Endodermal cell (in vitro differentiated cells): ENCODE data around the gene PSMC3. TPM values are rescaled to one million over a fixed set of nuclear protein-coding genes. Genes with fewer than 3 reads are reported as not detected.

Experiments
- DNase-seq: peaks from one replicate; pipeline ENCODE4 v3.0.0-alpha.2; 2017
- H3K27ac ChIP-seq: 2 replicates; pipeline ENCODE4 v1.5.1; 2013; ENCODE audit warnings: mild to moderate bottlenecking, low read depth, low read length, moderate library complexity
- H3K27me3 ChIP-seq: 2 replicates; pipeline ENCODE4 v1.6.1; 2013; ENCODE audit warnings: mild to moderate bottlenecking, low read length, moderate library complexity; ENCODE audit not compliant: insufficient read depth, control insufficient read depth, poor library complexity, severe bottlenecking
- H3K36me3 ChIP-seq: 2 replicates; pipeline ENCODE4 v1.7.0; 2013; ENCODE audit warnings: mild to moderate bottlenecking, low read length, moderate library complexity; ENCODE audit not compliant: control insufficient read depth, insufficient read depth
- H3K4me1 ChIP-seq: one replicate; pipeline ENCODE4 v1.7.0; 2013; ENCODE audit warnings: low read length; ENCODE audit not compliant: control insufficient read depth, insufficient read depth
- H3K4me3 ChIP-seq: 2 replicates; pipeline ENCODE4 v1.5.1; 2013; ENCODE audit warnings: mild to moderate bottlenecking, low read length, moderate library complexity
- H3K9ac ChIP-seq: 2 replicates; pipeline ENCODE4 v1.6.1; 2013; ENCODE audit warnings: mild to moderate bottlenecking, low read length, moderate library complexity; ENCODE audit not compliant: poor library complexity, severe bottlenecking; ENCODE audit errors: extremely low read depth
- H3K9me3 ChIP-seq: 2 replicates; pipeline ENCODE4 v1.6.1; 2013; ENCODE audit warnings: mild to moderate bottlenecking, low read length, moderate library complexity; ENCODE audit not compliant: control insufficient read depth
- H3K27ac Mint-ChIP-seq: 2 replicates; pipeline ENCODE4 v1.8.0; 2020; ENCODE audit warnings: mixed read lengths
- H3K27me3 Mint-ChIP-seq: 2 replicates; pipeline ENCODE4 v1.8.0; 2021; ENCODE audit warnings: mild to moderate bottlenecking, mixed read lengths; ENCODE audit not compliant: insufficient read depth
- H3K36me3 Mint-ChIP-seq: 2 replicates; pipeline ENCODE4 v1.8.0; 2020; ENCODE audit warnings: low read depth, mixed read lengths
- H3K4me1 Mint-ChIP-seq: 2 replicates; pipeline ENCODE4 v1.8.0; 2020; ENCODE audit warnings: mixed read lengths
- H3K4me3 Mint-ChIP-seq: 2 replicates; pipeline ENCODE4 v1.8.0; 2020; ENCODE audit warnings: mild to moderate bottlenecking, moderate library complexity, mixed read lengths
- H3K9me3 Mint-ChIP-seq: 2 replicates; pipeline ENCODE4 v1.8.0; 2020; ENCODE audit warnings: mild to moderate bottlenecking, mixed read lengths
- WGBS, 2 experiments: methylation state at CpG; one replicate each; pipeline versions ENCODE4 v1.1.5 to v1.1.7; 2013; ENCODE audit warnings: missing lambda C conversion rate in 2 of 2, mixed read lengths in 1 of 2; ENCODE audit not compliant: insufficient coverage in 1 of 2, insufficient read length in 1 of 2; 5-methylcytosine and 5-hydroxymethylcytosine counted together
- total RNA-seq, 2 donors: library from RNA; stranded (reverse); fragmentation: NEBNext Ultra II Directional in 1 of 2; extraction: Animal tissue kit (Norgen Biotek cat#: 25700) in 1 of 2; gene quantifications; 2 replicates in 1 of 2; 3 replicates in 1 of 2; pipeline ENCODE4 v1.2.1, GENCODE V29; 2021
- TF ChIP-seq, protein P1 (sequence below): fragments of 200-600 bp; sonication (generic); conservative IDR thresholded peaks from 2 replicates; pipeline ENCODE4 v1.5.0; 2021; ENCODE audit warnings: antibody characterized with exemption, mild to moderate bottlenecking

Gene PSMC3
- total RNA-seq, 2 donors from 2014 or later: 152 to 175 TPM

DNA sequence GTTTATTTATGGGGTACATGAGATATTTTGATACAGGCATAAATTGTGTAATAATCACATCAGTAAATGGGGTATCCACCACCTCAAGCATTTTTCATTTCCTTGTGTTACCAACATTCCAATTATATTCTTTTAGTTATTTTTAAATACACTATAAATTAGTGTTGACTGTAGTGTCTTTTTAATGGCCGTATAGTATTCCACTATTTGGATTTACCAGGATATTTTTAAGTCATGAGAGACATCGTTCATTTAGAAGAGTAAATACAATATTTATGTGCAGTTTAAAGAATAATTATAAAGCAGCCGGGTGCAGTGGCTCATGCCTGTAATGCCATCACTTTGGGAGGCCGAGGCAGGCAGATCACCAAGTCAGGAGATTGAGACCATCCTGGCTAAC lies 41.7 kb downstream of the PSMC3 start:
- Mint-ChIP-seq H3K4me1 (no peaks in the 10 kb centered on the region), H3K27ac (no peak overlapping the region), H3K27me3 (peaks cover 3% of the 10 kb centered on the region), H3K9me3 (no peaks in the 10 kb centered on the region), H3K4me3 (no peak overlapping the region), H3K36me3 (no peaks in the 10 kb centered on the region)
- Histone ChIP-seq H3K36me3 (no peaks in the 10 kb centered on the region), H3K27ac (no peak overlapping the region), H3K4me1 (no peaks in the 10 kb centered on the region), H3K9ac (no peak overlapping the region), H3K4me3 (no peak overlapping the region), H3K9me3 (no peaks in the 10 kb centered on the region), H3K27me3 (no peaks in the 10 kb centered on the region)
- TF ChIP-seq, protein P1, sequence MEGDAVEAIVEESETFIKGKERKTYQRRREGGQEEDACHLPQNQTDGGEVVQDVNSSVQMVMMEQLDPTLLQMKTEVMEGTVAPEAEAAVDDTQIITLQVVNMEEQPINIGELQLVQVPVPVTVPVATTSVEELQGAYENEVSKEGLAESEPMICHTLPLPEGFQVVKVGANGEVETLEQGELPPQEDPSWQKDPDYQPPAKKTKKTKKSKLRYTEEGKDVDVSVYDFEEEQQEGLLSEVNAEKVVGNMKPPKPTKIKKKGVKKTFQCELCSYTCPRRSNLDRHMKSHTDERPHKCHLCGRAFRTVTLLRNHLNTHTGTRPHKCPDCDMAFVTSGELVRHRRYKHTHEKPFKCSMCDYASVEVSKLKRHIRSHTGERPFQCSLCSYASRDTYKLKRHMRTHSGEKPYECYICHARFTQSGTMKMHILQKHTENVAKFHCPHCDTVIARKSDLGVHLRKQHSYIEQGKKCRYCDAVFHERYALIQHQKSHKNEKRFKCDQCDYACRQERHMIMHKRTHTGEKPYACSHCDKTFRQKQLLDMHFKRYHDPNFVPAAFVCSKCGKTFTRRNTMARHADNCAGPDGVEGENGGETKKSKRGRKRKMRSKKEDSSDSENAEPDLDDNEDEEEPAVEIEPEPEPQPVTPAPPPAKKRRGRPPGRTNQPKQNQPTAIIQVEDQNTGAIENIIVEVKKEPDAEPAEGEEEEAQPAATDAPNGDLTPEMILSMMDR: no peak
- WGBS, 2 experiments: 73 to 95% methylated on average over 2 to 4 of the region's 4 CpGs
- DNase-seq: no peak

DNA sequence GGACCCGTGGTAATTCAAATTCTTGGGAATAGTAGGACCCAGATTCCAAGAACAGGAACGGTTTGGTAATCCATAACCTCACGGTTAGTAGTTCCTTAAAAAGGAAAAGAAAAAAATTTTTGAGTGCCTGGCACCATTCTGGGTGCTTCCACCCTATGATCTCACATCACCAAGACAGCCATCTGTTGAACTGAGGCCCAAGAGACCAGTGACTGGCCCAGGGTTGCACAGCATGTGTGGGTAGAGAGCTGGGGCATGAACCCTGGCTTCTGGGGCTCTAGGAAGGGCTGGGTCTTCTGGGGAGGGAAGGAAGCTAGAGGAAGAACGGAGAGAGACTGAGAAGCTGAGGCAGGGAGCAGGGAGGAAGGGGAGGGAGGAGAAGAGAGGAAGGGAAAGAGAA lies 43.2 kb downstream of the PSMC3 start:
- H3K9me3 Mint-ChIP-seq: no peaks in the 10 kb centered on the region
- Histone ChIP-seq H3K9me3 (no peaks in the 10 kb centered on the region), H3K27me3 (no peaks in the 10 kb centered on the region), H3K36me3 (no peaks in the 10 kb centered on the region), H3K27ac (no peak overlapping the region), H3K4me3 (no peak overlapping the region), H3K9ac (no peak overlapping the region), H3K4me1 (no peaks in the 10 kb centered on the region)
- H3K4me3 Mint-ChIP-seq: no peak overlapping the region
- no peak for DNase-seq
- H3K4me1 Mint-ChIP-seq: no peaks in the 10 kb centered on the region
- 62 to 84% methylated on average over 2 to 4 of the region's 4 CpGs for WGBS, 2 experiments
- H3K36me3 Mint-ChIP-seq: no peaks in the 10 kb centered on the region
- TF ChIP-seq, protein P1: no peak
- H3K27ac Mint-ChIP-seq: no peak overlapping the region
- peaks cover 3% of the 10 kb centered on the region for H3K27me3 Mint-ChIP-seq

DNA sequence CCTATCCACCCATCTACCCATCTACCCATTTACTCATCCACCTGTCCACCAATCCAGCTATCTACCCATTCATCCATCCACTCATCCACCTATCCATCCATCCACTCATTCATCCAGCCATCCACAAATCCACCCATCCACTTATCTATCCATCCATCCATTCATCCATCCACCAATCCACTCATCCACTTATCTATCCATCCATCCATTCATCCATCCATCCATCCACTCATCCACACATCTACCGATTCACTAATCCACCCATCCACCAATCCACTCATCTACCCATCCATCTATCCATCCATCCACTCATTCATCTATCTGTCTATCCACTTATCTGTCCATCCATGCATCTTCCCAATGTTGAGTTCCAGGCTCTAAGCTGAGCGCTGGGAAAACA lies 46.2 kb downstream of the PSMC3 start:
- no peak for DNase-seq
- Histone ChIP-seq H3K4me3 (no peak overlapping the region), H3K9me3 (no peaks in the 10 kb centered on the region), H3K27ac (no peak overlapping the region), H3K4me1 (no peaks in the 10 kb centered on the region), H3K9ac (no peak overlapping the region), H3K27me3 (no peaks in the 10 kb centered on the region), H3K36me3 (no peaks in the 10 kb centered on the region)
- TF ChIP-seq, protein P1: no peak
- Mint-ChIP-seq H3K36me3 (no peaks in the 10 kb centered on the region), H3K9me3 (no peaks in the 10 kb centered on the region), H3K4me1 (no peaks in the 10 kb centered on the region), H3K27me3 (peaks cover 3% of the 10 kb centered on the region), H3K4me3 (no peak overlapping the region), H3K27ac (no peak overlapping the region)
- WGBS, 2 experiments: 71 to 86% methylated on average over 1 to 2 of the region's 2 CpGs
